Stomach (tissue), 9 donors: ENCODE measurements around the gene KPNA4. TPM values are rescaled to one million over a fixed set of nuclear protein-coding genes. Genes with fewer than 3 reads are reported as not detected.

Experiments used
- DNase-seq, 2 donors: peaks; one replicate each; pipeline versions ENCODE4 v3.0.0 to v3.0.0-alpha.2; 2013 to 2019
- H3K27ac ChIP-seq, 5 donors: fragments of 200-600 bp in 4 of 5; sonication (generic) in 4 of 5; one replicate each; pipeline ENCODE4 v1.5.1; 2013 to 2019; ENCODE audit warnings: mild to moderate bottlenecking in 1 of 5, moderate library complexity in 1 of 5
- H3K27me3 ChIP-seq, 3 donors: fragments of 200-600 bp; sonication (generic); one replicate each; pipeline ENCODE4 v1.5.1; 2017 to 2019; ENCODE audit warnings: mixed run types in 1 of 3
- H3K36me3 ChIP-seq, 4 donors: fragments of 200-600 bp; sonication (generic); 1 replicate in 3 of 4; 2 replicates in 1 of 4; pipeline ENCODE4 v1.5.1; 2016 to 2019
- H3K4me1 ChIP-seq, 4 donors: fragments of 200-600 bp; sonication (generic); one replicate each; pipeline ENCODE4 v1.5.1; 2016 to 2019
- H3K4me3 ChIP-seq, 4 donors: fragments of 200-600 bp; sonication (generic) in 3 of 4; one replicate each; pipeline ENCODE4 v1.5.1; 2016 to 2019; ENCODE audit warnings: mild to moderate bottlenecking in 1 of 4
- H3K9me3 ChIP-seq, 4 donors: fragments of 200-600 bp; sonication (generic); one replicate each; pipeline ENCODE4 v1.5.1; 2016 to 2019
- EP300 ChIP-seq: sonication (generic); formaldehyde crosslinking; IDR thresholded peaks from one replicate; pipeline ENCODE4 v1.6.1; 2017; ENCODE audit warnings: antibody characterized with exemption
- POLR2A ChIP-seq, 4 donors: fragments of 450-650 bp; IDR thresholded peaks; one replicate each; pipeline ENCODE4 v1.6.1; 2016; ENCODE audit warnings: antibody characterized with exemption in 4 of 4, control low read depth in 2 of 4, mild to moderate bottlenecking in 1 of 4, moderate library complexity in 1 of 4
- POLR2AphosphoS5 ChIP-seq, 3 donors: sonication (generic); formaldehyde crosslinking; IDR thresholded peaks; one replicate each; pipeline ENCODE4 v1.6.1; 2016; ENCODE audit warnings: antibody characterized with exemption in 3 of 3
- WGBS, 5 donors: extraction: QIAGEN DNeasy Blood & Tissue Kit in 3 of 5; methylation state at CpG; one replicate each; pipeline versions ENCODE4 v1.1.5 to v1.1.7; 2013 to 2018; 5-methylcytosine and 5-hydroxymethylcytosine counted together
- intact Hi-C: fragments of 100-400 bp; cut with DNase I; formaldehyde crosslinking; loops from one replicate; pipeline ENCODE4 v1.15.1; 2023; ENCODE audit warnings: low total_unique reads
- polyA plus RNA-seq, 3 donors: library from polyadenylated mRNA; stranded (reverse); fragments of 200-250 nt; gene quantifications; one replicate each; pipeline ENCODE4 v1.2.3, GENCODE V29; 2013
- total RNA-seq, 5 donors: library from RNA; depleted of rRNA; stranded (reverse); fragments of >200 nt; gene quantifications; one replicate each; pipeline versions ENCODE4 v1.1.0 to v1.2.3, GENCODE V29; 2014 to 2016
- TF ChIP-seq, protein P1 (sequence below), 7 experiments: fragments of 450-650 bp in 4 of 7; fragments of 200-600 bp in 3 of 7; sonication (generic) in 3 of 7; IDR thresholded peaks; one replicate each; pipeline ENCODE4 v1.5.1; 2016 to 2019; ENCODE audit warnings: antibody characterized with exemption in 7 of 7, control low read depth in 2 of 7, mild to moderate bottlenecking in 1 of 7
- donor health status: healthy with polysubstance abuse.
- donor health status: Bipolar disorder and iron deficiency.
- donor health status: healthy.

Gene KPNA4
- total and polyA plus RNA-seq, 8 donors, result 3.8 to 41.7 (median 16.1) TPM

DNA sequence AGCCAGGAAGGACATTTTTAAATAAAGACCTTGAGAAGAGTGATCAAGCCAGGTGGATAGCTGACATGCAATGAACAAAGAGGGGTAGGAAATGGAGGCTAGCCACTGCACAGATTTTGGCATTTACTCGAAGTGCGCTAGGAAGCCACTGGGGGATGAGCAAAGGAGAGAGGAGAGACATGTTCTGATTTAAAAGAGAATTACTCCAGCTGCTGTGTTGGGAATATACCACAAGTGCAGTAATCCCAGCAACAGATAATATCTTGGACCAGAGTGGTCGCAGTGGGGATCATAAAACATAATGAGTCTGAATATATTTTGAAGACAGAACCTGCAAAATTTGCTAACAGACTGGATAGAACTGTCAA is 19.9 kb downstream of the KPNA4 start:
- no peak for DNase-seq
- H3K36me3 ChIP-seq, result no peaks in the 10 kb centered on the region
- 87 to 96% (median 93%) methylated on average over 3 of the region's 3 CpGs for WGBS, 5 donors
- no peaks in the 10 kb centered on the region for H3K9me3 ChIP-seq
- TF ChIP-seq, protein P1, sequence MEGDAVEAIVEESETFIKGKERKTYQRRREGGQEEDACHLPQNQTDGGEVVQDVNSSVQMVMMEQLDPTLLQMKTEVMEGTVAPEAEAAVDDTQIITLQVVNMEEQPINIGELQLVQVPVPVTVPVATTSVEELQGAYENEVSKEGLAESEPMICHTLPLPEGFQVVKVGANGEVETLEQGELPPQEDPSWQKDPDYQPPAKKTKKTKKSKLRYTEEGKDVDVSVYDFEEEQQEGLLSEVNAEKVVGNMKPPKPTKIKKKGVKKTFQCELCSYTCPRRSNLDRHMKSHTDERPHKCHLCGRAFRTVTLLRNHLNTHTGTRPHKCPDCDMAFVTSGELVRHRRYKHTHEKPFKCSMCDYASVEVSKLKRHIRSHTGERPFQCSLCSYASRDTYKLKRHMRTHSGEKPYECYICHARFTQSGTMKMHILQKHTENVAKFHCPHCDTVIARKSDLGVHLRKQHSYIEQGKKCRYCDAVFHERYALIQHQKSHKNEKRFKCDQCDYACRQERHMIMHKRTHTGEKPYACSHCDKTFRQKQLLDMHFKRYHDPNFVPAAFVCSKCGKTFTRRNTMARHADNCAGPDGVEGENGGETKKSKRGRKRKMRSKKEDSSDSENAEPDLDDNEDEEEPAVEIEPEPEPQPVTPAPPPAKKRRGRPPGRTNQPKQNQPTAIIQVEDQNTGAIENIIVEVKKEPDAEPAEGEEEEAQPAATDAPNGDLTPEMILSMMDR (IDR thresholded peaks at IDR 0.05), result no peak
- no peak for TF ChIP-seq POLR2AphosphoS5 (IDR thresholded peaks at IDR 0.05)
- TF ChIP-seq EP300, result no peak
- TF ChIP-seq POLR2A (IDR thresholded peaks at IDR 0.05), result no peak
- H3K4me3 ChIP-seq, result no peak overlapping the region
- H3K27me3 ChIP-seq, result no peaks in the 10 kb centered on the region
- no peak overlapping the region for H3K27ac ChIP-seq
- intact Hi-C loops, result no loop called here
- peaks cover 0 to 70% (median 23%) of the 10 kb centered on the region in 4 donors for H3K4me1 ChIP-seq

DNA sequence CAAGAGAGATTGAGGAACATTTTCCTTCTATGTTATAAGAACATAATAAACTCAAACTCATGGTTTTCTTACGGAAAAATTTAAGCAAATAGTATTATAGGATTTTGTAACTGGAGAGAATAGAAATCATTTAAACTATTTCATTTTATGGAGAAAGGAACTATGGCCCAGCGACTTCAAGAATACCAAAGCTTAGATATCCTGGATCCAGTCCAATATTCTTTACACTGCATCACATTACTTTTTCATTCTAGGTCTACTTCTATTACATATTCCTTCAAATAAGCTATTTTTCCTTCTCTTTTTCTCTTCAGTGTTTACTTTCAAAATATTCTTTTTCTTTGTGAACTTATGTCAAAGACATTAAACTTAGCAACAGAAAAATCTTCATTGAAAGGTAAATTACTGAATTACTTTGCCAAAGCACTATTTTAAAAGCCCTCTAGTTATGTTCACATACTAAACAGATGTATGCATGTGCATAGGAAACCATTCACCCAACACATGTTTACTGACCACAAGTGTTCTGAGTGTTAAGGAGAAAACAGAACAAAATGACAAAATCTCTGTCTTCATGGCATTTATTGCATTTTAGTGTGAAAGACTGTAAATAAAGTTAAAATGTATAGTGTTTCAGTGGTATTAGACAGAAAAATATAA is 20.4 kb downstream of the KPNA4 start:
- Histone ChIP-seq H3K27ac (no peak overlapping the region), H3K9me3 (no peaks in the 10 kb centered on the region), H3K4me1 (peaks cover 0 to 75% (median 23%) of the 10 kb centered on the region in 4 donors), H3K36me3 (no peaks in the 10 kb centered on the region), H3K27me3 (no peaks in the 10 kb centered on the region), H3K4me3 (no peak overlapping the region)
- 54 to 83% (median 74%) methylated on average over 2 of the region's 2 CpGs for WGBS, 5 donors
- intact Hi-C loops, result no loop called here
- TF ChIP-seq EP300 (no peak), POLR2A (IDR thresholded peaks at IDR 0.05) (no peak), POLR2AphosphoS5 (IDR thresholded peaks at IDR 0.05) (no peak)
- TF ChIP-seq, protein P1 (IDR thresholded peaks at IDR 0.05), result no peak
- DNase-seq, result no peak

DNA sequence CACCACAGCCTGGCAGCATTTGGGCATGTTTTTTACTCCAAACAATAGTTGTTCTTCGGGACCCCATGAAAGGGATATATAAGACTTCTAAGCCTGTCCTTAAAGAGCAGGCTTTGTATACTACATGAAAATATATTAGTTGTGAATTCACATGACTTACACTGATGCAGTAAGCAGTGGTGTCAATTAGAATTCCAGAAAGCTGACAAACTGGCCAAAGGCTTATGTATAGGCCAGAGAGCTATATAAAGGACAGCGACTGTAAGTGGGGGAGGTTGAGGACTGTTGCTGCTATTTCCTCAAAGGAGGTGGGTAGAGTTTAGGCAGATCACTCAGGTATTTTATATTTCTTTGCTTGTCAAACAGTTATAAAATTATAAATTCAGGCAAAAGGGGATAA is 24.8 kb downstream of the KPNA4 start:
- Histone ChIP-seq H3K9me3 (no peaks in the 10 kb centered on the region), H3K36me3 (peaks cover 0 to 3% (median 1%) of the 10 kb centered on the region in 4 donors), H3K4me1 (peaks cover 0 to 69% (median 27%) of the 10 kb centered on the region in 4 donors), H3K27me3 (no peaks in the 10 kb centered on the region), H3K27ac (no peak overlapping the region), H3K4me3 (no peak overlapping the region)
- WGBS, 5 donors, result 79 to 100% (median 96%) methylated on average over 2 of the region's 2 CpGs
- intact Hi-C loops, result no loop called here
- TF ChIP-seq EP300 (no peak), POLR2A (IDR thresholded peaks at IDR 0.05) (no peak), POLR2AphosphoS5 (IDR thresholded peaks at IDR 0.05) (no peak)
- TF ChIP-seq, protein P1 (IDR thresholded peaks at IDR 0.05), result no peak
- no peak for DNase-seq

DNA sequence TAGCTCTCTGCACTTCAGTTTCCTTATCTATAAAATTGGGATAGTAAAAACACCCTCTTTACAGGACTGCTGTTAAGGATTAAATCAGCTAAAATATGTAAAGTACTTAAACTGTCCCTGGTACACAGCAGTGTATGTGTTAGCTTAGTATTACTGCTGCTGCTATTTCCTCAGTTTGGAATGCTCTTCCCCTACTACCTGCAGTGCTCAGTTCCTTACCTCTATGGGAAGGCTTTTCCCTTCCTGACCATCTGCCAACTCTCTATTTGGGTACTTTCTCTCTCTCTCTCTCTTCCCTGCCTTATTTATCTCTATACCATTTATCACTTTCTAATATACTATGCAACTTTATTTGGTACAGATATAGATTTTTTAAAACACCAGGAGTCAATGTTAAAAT is 26.5 kb downstream of the KPNA4 start:
- DNase-seq, result no peak
- intact Hi-C loops, result no loop called here
- no peak overlapping the region for H3K4me3 ChIP-seq
- no peaks in the 10 kb centered on the region for H3K9me3 ChIP-seq
- H3K4me1 ChIP-seq, result peaks cover 0 to 53% (median 24%) of the 10 kb centered on the region in 4 donors
- peaks cover 0 to 20% (median 18%) of the 10 kb centered on the region in 4 donors for H3K36me3 ChIP-seq
- TF ChIP-seq POLR2A (IDR thresholded peaks at IDR 0.05), result no peak
- TF ChIP-seq, protein P1 (IDR thresholded peaks at IDR 0.05), result no peak
- TF ChIP-seq EP300, result no peak
- no peak for TF ChIP-seq POLR2AphosphoS5 (IDR thresholded peaks at IDR 0.05)
- H3K27me3 ChIP-seq, result no peaks in the 10 kb centered on the region
- H3K27ac ChIP-seq, result no peak overlapping the region
